ENCODE results near the gene NEURL3.
"Not testable (repeated sequence)": the region's sequence is repeated elsewhere in the genome, so short reads cannot be mapped to it uniquely, and the experiment has no call there.

Gene NEURL3, protein sequence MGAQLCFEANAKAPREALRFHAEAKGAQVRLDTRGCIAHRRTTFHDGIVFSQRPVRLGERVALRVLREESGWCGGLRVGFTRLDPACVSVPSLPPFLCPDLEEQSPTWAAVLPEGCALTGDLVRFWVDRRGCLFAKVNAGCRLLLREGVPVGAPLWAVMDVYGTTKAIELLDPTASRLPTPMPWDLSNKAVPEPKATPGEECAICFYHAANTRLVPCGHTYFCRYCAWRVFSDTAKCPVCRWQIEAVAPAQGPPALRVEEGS

DNA sequence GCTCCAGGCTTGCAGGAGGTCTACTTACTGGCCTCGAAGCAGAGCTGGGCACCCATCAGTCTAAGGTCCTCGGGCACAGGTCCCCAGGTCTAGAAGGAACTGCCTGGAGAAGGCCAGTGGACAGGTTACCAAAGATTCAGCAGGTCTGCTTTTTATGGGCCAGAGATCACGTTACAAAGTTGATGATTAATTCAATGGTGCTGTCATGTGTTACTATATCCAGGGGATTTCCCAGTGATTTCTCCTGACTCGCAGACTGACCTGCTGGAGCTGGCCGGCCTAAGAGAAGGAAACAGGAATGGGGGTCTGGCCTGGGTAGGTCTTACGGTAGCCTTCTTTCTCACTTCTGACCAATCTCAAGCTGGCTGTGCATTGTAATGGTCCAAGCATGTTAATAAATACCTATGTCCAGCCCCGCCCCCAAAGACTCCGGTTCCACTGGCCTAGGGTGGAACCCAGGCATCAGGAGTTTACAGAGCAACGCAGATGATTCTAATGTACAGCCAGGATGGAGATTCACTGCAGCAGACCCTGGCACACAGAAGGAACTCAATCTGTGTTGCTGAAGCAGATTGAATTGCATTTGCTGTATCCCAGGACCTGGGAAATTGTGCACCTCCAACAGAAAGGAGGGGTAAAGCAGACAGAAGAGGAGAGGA, at the start of gene NEURL3:
TSS of gene NEURL3 (minus strand) at position 127 of the 659 bp plus-strand sequence. CDS start at position 56, 71 bp downstream.
- no peak for DNase-seq

DNA sequence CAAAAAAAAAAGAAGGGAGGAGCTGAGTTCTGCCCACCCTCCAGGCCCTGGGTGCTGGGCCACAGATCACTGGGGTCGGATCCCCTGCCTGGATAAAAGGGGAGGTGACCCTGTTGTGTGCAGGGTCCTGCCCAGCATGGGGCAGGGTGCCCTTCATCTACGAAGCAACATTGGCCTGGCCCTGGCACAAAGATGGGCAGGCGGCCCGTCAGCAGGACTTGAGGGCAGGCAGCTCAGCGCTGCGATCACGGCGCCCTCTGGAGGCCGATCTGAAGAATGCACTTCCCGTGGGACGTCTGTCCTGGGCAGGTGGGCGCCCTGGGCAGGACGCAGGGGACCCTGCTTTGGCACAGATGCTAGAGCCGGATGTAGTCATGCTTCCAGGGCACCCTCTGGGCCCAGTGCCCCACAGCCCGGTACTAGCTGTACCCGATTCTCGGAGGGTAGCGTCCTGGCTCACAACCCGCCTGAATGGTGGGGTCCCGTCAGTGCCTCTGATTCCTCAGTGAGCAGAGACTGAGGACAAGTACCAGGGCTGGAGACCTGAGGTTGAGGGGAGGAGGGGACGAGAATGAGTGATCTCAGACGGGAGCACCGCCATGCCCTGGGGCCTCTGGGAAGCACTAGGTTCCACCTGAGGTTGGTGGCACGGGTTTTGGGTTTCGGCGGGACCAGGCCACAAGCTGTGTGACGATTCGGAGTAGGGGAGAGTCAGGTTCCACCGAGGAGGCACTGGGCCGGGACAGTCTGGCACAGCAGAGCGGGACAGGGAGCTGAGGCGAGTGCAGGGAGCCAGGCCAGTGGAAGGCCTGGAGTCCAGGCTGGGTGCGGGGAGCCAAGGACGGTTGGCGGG, 49.4 kb upstream of the NEURL3 start:
- peak; percentile 6 for DNase-seq

DNA sequence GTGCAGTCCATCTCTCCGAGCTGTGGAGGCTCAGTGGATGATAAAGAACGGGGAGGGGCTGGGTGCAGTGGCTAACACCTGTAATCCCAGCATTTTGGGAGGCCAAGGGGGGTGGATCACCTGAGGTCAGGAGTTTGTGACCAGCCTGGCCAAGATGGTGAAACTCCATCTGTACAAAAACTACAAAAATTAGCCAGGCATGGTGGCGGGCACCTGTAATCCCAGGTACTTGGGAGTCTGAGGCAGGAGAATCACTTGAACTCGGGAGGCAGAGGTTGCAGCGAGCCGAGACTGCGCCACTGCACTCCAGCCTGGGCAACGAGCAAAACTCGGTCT, 48.8 kb upstream of the NEURL3 start:
- DNase-seq, result not testable (repeated sequence)

DNA sequence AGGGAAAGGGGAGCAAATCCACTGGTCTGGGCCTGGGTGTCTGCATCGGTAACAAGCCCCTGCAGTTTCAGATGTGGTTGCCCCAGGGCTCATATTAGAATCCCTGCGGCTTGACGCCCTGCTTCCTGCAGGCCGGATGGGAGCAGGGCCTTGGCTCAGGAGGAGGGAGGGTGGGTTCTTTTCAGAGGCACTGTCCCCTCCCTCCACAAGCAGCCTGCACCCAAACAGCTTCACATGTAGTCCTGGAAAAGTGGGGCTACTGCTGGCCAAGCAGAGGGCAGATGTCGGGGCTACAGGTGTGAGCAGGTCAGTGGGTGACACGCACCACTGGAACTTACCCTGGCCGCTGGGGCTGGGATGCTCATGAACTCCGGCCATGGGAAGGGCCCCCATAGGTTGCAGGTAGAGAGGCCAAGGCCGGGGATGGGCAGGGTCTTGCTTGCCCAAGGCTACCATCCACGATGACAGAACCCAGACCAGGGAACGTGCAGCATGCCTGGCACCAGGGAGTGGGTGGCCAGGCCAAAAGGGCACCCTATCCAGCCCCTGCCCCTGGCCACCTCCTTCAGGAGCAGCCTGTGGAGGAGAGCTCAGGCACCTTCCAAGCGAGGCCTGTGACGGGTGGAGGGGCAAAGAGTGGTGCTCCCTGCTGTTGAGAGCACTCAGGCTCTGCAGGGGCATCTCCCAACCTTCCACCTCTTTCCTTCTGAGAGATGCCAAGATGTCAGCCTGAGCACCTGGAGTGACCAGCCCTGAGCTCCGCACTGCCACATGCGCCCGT, 48.2 kb upstream of the NEURL3 start:
- no peak for DNase-seq

DNA sequence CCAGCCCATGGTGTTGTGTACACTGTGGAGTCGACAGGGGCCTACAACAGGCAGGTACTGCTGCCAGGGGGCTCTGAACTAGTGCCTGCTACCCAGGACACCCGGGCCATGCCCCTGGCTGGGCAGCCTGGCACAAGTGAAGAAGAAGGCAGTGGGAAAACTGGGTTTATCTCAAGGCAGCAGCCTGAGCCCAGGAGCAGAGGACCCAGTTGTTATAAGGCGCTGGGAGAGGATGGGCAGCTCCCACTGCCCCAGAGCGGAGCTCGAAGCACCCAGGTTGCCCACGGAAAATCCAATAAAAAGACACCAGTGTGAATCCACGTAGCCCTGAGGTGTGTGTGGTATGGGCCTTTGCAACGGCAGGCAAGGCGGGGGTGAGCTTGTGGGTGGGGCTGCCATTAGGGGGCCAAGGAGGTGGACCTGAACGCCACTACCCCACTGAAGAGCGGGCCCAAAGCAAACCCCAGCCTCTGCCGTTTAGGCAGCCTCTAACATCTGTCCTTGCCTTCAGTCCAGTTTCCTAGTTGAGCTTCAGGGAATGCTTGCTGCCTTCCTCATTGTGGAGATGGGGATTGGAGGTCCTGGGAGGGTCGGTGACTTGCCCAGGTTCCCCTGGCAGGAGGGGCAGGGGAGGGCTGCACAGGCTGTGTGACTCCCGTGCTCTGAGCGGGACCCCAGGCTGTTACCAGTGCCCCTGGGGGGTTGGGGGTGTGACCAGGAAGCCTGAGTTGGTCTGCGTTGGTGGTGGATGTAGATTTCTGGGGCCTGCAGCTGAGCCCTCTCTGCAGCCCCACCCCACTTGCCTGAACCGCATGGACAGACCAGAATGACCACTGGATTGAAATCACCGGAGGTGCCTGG, 47.4 kb upstream of the NEURL3 start:
- no peak for DNase-seq

DNA sequence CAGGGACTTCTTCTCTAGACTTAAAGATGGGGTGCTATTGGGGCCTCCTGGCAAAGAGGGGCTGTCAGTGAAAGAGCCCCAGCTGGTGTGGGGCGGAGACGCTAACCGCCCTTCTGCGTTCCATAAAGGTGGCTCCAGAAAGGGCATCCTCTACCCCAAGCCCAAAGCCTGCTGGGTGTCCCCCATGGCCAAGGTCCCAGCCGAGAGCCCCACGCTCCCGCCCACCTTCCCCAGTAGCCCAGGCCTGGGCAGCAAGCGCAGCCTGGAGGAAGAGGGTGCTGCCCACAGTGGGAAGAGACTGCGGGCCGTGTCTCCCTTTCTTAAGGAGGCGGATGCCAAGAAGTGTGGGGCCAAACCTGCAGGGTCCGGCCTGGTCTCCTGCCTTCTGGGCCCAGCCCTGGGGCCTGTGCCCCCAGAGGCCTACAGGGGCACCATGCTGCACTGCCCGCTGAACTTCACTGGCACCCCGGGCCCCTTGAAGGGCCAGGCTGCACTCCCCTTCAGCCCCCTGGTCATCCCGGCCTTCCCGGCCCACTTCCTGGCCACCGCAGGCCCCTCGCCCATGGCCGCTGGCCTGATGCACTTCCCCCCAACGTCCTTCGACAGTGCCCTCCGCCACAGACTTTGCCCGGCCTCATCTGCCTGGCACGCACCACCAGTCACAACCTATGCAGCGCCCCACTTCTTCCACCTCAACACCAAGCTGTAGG, 46.6 kb upstream of the NEURL3 start:
- no peak for DNase-seq

DNA sequence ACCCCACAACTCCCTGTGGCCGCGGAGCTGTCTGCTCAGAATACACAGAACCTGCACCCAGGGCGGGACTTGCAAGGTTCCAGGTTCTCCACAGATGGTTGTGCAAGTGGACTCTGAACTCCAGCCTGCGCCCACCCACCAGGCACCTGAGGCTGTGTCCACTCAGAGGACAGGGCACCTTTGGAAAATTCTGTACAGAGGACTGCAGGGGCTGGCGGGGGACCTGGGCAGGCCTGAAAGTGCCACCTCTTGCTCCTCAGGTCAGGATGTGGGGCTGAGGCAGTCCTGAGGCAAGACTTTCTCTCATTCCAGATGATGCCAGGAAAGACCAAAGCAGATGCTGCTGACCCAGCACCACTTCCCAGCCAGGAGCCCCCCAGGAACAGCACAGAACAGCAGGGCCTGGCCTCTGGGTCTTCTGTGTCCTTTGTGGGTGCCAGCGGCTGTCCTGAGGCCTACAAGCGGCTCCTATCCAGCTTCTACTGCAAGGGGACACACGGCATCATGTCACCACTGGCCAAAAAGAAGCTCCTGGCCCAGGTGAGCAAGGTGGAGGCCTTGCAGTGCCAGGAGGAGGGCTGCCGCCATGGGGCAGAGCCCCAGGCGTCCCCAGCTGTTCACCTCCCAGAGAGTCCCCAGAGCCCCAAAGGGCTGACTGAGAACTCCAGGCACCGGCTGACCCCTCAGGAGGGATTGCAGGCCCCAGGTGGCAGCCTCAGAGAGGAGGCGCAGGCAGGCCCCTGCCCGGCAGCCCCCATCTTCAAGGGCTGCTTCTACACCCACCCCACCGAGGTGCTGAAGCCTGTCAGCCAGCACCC, 45.8 kb upstream of the NEURL3 start:
- DNase-seq, result no peak

DNA sequence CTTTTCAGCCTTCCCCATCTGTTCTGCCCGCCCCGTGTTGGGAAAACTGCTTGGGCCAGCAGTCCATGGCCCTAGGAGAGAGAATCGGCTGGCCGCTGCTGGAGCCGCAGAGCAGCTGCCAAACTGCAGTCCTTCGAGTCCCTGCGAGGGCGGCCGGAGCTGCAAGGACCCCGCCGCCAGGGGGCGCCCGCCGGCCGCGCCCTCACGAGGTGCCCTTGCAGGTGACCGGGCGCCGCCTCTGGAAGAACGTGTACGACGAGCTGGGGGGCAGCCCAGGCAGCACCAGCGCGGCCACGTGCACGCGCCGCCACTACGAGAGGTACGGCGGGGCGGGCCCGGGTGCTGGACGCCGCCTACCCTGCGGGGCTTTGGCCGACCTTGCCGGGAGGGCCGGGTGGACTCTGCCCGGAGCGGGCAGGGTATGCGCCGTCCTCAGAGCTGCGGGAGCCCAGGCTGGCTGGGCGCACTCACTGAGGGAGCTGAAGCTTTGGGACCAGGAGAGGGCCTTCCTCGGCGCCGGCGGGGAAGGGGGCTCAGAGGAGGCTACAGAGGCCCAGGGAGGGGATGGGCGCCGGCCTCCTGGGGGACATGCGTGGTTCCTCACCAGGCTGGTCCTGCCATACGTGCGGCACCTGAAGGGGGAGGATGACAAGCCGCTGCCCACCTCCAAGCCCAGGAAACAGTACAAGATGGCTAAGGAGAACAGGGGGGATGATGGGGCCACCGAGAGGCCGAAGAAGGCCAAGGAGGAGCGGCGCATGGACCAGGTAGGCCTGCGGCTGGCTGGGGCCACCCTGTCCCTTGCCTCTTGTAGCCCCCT, 45.0 kb upstream of the NEURL3 start:
- DNase-seq, result no peak

DNA sequence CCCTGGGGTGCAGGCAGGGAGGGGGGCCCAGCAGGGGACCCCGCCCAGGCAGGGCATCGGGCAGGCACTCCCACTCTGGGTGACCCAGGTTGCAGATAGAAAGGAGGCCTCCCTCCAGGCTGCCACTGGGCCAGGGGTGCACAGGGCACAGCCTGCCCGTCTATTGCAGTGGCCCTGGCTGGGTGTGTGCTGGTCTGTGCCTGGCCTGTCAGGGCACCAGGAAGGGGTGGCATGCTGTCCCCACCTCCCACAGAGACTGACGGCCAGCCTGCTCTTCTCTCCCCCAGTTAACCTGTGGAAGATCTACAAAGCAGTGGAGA, 44.3 kb upstream of the NEURL3 start:
- DNase-seq, result no peak

DNA sequence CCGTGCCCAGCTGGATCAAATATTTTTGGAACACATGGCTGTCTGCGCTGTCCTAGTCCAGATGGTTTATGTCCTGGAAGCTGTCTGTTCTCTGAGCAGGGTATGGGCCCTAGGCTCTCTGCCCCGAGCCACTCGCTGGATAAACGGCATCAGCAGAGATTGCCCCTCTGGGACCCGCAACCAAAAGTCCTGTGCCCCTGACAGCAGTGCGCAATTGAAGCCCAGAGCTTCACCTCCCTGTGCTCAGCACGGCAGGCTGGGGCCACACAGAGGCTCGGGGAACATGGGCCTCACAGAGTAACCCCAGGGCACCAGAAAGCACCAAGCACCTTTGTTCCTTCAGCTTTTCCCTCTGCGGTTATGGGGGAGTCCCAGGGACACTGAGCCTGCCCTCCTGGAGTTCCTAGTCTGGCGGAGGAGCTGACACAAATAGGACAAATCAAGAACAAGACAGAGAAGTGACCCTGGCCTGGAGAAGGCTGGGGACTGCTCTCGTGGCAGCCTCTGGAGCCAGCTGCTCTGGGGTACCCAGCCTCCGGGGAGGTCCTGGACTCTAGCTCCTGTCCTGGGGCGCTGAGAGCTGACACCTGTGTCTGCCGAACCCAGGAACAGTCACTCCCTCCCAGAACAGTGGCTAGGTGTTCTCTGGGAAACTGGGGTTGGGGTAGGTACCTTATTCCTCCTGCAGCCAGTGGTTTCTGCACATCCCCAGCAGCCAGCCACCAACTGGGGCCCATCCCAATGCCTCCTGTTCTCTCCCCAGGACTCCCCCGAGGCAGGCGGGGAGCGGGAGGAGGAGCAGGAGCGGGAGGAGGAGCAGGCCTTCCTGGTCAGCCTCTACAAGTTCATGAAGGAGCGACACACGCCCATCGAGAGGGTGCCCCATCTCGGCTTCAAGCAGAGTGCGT, 43.7 kb upstream of the NEURL3 start:
- DNase-seq, result no peak

DNA sequence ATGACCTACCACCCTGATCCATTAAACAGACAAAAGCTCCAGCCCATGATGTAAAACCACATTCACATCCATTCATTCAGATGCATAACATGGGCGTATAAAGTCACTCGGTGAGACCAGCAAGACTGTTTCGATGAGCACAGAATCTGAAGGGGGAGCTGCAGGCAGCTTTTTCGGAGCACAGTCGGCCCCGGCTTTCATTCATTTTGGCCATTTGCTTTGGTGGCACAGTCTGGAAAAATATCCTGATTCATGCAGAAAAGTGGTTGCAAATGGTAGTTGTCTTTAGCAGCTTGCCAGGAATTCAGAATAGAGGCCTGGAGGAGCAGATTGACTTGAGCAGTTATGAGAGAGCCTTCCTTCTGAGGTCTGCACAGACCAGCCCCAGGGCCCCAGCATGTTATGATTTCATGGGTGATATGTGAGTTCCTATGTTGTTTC, 42.6 kb upstream of the NEURL3 start:
- DNase-seq, result no peak

DNA sequence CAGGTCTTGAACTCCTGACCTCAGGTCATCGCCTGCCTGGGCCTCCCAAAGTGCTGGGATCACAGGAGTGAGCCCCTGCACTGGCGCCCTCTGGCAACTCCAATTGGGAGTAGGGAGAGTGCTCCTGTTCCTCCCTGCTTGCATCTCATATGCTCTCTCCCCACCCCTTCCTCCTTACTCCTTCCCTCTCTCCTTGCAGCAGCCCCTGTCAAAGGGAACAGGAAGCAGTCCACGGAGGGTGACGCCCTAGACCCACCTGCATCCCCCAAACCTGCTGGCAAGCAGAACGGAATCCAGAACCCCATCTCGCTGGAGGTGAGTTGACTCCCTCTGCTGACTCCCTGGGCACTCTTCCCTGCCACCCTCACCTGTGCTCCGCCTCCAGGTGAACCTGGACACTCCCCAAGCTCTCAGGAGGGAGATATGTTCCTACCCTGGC, 42.1 kb upstream of the NEURL3 start:
- no peak for DNase-seq

DNA sequence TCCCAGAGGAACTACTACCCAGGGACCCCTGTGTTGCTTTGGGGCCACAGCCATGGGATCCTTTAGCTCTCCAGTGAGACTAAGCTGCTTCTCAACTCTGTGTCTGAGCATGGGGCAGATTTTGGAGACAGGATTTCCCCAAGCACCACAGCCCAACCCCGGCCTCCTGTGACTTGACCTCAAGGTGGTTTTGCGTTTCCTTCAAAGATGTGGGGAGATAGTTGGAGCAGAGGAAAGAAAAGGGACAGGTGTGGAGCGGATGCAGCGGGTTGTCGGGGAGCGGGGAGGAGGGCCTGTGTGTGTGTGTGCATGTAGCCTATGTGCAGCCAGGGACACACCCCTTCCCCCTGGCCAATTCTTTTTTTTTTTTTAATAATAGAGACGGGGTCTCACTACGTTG, 41.6 kb upstream of the NEURL3 start:
- DNase-seq, result no peak

DNA sequence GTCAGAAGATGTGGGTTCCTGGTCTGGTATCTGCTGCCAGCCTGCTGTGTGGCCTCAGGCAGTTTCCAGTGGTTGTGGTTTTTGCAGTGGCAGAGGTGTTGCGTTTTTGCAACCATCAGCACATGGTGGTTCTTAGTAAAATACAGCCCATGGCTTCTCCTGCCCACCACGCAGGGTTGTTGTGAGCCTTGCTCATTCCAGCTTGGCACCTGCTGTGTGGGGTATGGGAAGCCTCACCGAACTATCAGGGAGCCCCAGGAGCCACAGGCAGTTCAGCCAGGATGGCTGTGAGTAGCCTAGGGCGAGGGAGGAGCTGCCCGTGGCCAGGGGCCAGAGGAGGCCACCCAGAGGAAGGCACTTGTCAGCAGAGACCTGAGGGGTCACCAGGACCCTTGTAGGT, 41.2 kb upstream of the NEURL3 start:
- no peak for DNase-seq

DNA sequence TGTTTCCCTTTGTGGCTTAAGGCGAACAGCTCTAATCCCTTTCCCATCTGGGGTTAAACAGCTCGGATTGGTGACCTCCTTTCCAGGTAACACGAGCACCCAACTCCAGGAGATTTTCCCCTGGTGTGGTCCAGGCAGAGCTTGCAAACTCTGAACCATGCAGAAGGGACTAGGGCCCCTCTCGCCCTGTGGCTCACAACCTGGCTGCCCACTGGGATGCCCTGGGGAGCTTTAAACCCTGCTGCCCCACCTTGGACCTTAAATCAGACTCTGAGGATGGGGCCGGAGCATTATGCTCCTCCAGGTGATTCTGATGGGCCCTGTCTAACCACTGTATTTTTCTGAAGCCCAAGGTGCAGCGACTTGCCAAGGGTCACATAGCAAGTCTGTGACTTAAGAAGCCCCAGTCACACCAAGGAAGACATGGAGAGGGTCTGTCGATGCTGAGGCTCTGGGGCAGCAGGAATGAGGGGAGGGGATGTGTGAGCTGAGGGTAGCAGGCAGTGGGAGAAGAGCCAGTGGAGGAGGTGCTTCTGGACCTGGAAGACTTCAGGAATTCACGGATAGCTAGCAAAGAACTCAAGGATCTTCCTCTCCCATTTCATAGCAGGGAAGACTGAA, 37.3 kb upstream of the NEURL3 start:
- DNase-seq, result no peak

DNA sequence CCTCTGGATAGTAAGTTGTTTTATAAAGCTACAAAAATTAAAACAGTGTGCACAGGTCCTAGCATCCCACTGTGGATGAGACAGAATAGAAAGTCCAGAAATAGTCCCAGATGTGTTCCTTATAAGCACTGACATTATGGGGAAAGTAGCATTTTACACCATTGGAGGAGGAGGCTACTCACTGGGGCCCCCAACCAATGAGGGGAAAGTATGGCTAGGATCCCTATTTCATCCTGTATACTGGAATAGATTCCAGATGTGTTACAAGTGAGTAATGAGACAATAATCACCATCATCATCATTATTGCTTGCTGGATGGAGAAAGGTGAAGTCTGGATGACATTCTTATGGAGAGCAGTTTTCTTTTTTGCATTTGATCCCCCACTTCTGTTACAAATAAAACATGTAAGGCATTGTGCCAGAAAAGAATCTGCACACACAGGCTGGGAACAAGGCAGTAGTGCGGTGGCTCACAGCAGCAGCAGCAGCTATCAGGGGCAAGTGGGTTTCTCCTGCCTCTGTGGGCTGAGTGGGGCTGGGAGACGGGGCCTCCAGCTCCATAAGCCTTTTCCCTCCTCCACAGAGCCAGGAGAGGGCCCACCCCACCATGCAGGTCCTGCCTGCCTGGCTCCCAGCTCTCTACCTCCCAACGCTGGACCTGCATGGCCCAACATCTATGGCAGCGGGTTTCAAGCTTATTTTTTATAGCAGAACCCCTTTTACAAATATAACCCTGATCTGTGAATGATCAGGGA, 36.4 kb upstream of the NEURL3 start:
- DNase-seq, result no peak

DNA sequence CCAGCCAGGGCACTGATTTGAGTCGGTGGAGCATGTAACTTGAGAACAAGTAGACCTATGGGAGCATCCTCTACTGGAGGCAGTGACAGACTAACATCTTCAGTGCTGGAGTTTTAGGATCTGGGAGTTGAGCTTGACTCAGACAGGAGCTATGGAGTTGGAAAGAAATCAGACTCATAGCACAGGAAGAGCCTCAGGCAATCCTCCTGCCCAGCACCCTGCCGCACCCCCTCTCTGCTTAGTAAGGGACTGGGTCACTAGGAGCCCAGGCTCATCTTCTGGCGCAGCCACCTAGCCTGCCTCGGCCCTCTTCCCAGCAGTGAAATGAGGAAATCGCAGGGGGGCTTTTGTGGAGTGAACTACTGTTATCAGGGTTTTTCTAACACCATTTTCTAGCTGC, 35.0 kb upstream of the NEURL3 start:
- DNase-seq, result no peak
